ENCODE measurements around the gene TEK. TPM values are rescaled to one million over a fixed set of nuclear protein-coding genes. Genes with fewer than 3 reads are reported as not detected.

TEK gene
- total RNA-seq, result 3.0 and 3.7 TPM in 2 replicates

DNA sequence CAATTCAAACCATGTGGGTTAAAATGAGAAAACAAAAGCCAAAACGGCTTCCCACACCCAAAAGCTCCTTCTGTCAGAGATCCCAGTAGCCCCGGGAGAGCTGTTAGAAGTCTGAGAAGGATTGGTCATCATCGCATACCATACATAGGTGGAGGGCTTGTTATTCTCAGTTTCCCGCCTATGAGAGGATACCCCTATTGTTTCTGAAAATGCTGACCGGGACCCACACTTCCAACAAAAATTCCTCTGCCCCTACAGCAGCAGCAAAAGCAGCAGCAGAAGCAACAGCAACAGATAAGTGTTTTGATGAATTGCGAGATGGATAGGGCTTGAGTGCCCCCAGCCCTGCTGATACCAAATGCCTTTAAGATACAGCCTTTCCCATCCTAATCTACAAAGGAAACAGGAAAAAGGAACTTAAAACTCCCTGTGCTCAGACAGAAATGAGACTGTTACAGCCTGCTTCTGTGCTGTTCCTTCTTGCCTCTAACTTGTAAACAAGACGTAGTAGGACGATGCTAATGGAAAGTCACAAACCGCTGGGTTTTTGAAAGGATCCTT lies at the start of gene TEK:
TEK (plus strand) TSS at position 245 of the 561 bp plus-strand sequence. CDS start 366 bp downstream, outside the sequence.

Other genes starting within 250 kb of the TEK start
- gene CAAP1, start 216.4 kb upstream of the TEK start, total RNA-seq, result 14.9 and 16.4 TPM in 2 replicates
- gene PLAA, start 162.0 kb upstream of the TEK start, total RNA-seq, result 26.0 and 29.3 TPM in 2 replicates
- gene IFT74, start 152.8 kb upstream of the TEK start, total RNA-seq, result 9.7 and 12.0 TPM in 2 replicates
- gene LRRC19, start 103.6 kb upstream of the TEK start, total RNA-seq, result not detected in 2 replicates
- gene EQTN, start 187.9 kb downstream of the TEK start, total RNA-seq, result not detected in 2 replicates